Ishikawa (cell line): ENCODE measurements around the gene TTLL10.

ENCODE experiments used
- CEBPB ChIP-seq: IDR thresholded peaks from 2 replicates; pipeline ENCODE4 v1.6.1; 2012
- CREB1 ChIP-seq: IDR thresholded peaks from 2 replicates; pipeline ENCODE4 v1.6.1; 2012; ENCODE audit warnings: low read depth
- EGR1 ChIP-seq: IDR thresholded peaks from 2 replicates; pipeline ENCODE4 v1.6.1; 2012
- EP300 ChIP-seq: IDR thresholded peaks from 2 replicates; pipeline ENCODE4 v1.6.1; 2012; ENCODE audit warnings: borderline replicate concordance
- FOXM1 ChIP-seq: IDR thresholded peaks from 2 replicates; pipeline ENCODE4 v1.6.1; 2012; ENCODE audit warnings: low read depth, borderline replicate concordance
- NFIC ChIP-seq: IDR thresholded peaks from 2 replicates; pipeline ENCODE4 v1.6.1; 2012
- RAD21 ChIP-seq: IDR thresholded peaks from 2 replicates; pipeline ENCODE4 v1.6.1; 2012; ENCODE audit warnings: low read depth
- TAF1 ChIP-seq: IDR thresholded peaks from 2 replicates; pipeline ENCODE4 v1.6.1; 2012; ENCODE audit warnings: low read depth, mild to moderate bottlenecking
- TCF12 ChIP-seq: IDR thresholded peaks from 2 replicates; pipeline ENCODE4 v1.6.1; 2012; ENCODE audit warnings: low read depth
- TEAD4 ChIP-seq: IDR thresholded peaks from 2 replicates; pipeline ENCODE4 v1.6.1; 2012
- YY1 ChIP-seq: IDR thresholded peaks from 2 replicates; pipeline ENCODE4 v1.6.1; 2012; ENCODE audit warnings: low read depth
- ZBTB7A ChIP-seq: IDR thresholded peaks from 2 replicates; pipeline ENCODE4 v1.6.1; 2012; ENCODE audit warnings: low read depth
- TF ChIP-seq, protein P1 (sequence below): IDR thresholded peaks from 2 replicates; pipeline ENCODE4 v1.6.1; 2012; ENCODE audit warnings: low read depth, mild to moderate bottlenecking
- TF ChIP-seq, protein P2 (sequence below): IDR thresholded peaks from 2 replicates; pipeline ENCODE4 v1.6.1; 2012
- TF ChIP-seq, protein P3 (sequence below): IDR thresholded peaks from 2 replicates; pipeline ENCODE4 v1.6.1; 2012

The TTLL10 gene

DNA sequence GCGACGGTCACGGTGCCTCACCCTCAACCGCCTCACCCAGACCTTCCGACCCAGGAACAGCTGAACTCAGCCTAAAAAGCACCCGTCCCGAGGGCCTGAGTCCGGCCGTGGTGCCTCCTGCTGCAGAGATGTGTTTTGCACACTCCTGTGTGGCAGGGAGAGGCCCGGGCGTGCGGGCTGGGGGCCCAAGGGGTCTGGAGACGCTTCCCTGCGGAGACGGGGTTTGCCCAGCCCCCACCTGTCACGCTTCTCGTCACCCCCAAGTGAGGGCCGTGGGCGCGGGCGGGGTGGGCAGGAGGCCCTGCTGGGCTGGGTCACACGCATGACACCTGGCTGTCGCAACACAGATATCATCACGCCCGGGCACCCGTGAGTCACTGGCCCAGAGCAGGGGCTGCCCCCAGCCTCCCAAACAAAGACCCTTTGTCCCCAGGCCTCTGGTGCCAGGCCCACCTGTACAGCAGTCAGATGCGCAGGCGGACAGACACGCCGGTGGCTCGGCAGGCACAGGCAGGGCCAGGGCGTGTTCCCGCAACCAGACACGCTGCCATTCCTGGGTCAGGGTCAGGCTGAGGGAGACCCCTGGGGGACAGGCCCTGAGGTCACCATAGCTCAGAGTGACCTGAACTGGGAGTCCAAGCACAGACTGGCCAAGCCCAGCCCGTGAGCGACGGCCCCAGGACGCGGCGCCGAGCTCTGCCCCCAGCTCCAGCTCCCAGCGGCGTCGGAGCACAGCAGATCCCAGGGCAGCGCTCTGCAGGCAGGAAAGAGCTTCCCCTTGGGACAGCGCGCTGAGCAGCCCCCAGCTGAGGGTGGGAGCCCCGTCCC lies 64.4 kb downstream of the TTLL10 start:
- TF ChIP-seq FOXM1 = no peak
- TF ChIP-seq, protein P1, sequence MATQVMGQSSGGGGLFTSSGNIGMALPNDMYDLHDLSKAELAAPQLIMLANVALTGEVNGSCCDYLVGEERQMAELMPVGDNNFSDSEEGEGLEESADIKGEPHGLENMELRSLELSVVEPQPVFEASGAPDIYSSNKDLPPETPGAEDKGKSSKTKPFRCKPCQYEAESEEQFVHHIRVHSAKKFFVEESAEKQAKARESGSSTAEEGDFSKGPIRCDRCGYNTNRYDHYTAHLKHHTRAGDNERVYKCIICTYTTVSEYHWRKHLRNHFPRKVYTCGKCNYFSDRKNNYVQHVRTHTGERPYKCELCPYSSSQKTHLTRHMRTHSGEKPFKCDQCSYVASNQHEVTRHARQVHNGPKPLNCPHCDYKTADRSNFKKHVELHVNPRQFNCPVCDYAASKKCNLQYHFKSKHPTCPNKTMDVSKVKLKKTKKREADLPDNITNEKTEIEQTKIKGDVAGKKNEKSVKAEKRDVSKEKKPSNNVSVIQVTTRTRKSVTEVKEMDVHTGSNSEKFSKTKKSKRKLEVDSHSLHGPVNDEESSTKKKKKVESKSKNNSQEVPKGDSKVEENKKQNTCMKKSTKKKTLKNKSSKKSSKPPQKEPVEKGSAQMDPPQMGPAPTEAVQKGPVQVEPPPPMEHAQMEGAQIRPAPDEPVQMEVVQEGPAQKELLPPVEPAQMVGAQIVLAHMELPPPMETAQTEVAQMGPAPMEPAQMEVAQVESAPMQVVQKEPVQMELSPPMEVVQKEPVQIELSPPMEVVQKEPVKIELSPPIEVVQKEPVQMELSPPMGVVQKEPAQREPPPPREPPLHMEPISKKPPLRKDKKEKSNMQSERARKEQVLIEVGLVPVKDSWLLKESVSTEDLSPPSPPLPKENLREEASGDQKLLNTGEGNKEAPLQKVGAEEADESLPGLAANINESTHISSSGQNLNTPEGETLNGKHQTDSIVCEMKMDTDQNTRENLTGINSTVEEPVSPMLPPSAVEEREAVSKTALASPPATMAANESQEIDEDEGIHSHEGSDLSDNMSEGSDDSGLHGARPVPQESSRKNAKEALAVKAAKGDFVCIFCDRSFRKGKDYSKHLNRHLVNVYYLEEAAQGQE = no peak
- no peak for TF ChIP-seq EP300
- TF ChIP-seq TEAD4 = no peak
- no peak for TF ChIP-seq RAD21
- TF ChIP-seq TCF12 = no peak
- TF ChIP-seq NFIC = no peak
- no peak for TF ChIP-seq TAF1
- TF ChIP-seq, protein P2, sequence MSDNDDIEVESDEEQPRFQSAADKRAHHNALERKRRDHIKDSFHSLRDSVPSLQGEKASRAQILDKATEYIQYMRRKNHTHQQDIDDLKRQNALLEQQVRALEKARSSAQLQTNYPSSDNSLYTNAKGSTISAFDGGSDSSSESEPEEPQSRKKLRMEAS = no peak
- no peak for TF ChIP-seq CEBPB
- TF ChIP-seq EGR1 = no peak
- no peak; the same call in 1 of the 2 replicates for TF ChIP-seq ZBTB7A
- no peak for TF ChIP-seq YY1
- TF ChIP-seq, protein P3, sequence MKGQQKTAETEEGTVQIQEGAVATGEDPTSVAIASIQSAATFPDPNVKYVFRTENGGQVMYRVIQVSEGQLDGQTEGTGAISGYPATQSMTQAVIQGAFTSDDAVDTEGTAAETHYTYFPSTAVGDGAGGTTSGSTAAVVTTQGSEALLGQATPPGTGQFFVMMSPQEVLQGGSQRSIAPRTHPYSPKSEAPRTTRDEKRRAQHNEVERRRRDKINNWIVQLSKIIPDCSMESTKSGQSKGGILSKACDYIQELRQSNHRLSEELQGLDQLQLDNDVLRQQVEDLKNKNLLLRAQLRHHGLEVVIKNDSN = no peak
- no peak for TF ChIP-seq CREB1

DNA sequence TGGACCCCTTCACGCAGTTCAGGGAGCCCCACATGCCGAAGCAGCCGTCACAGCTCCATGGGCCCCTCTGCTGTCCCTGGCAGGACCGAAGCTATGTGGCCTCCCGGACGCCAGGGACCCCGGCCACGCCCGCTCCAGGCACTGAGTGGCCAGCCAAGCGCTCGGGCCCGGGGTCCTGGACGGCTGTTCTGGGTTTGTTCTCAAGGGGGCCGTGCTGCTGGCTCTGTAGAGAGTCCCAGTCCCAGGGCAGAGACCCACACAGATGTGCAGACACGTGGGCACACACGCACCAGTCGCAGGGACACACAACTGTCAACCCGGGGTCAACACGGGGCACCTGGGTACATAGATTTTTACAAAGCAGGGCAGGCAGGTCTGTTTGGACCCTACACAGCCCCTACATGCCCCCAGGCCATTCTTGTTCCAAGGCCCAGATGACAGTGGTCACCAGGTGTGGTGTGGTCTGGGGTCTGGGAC lies 65.1 kb downstream of the TTLL10 start:
- TF ChIP-seq FOXM1 (no peak), NFIC (no peak), EGR1 (no peak), YY1 (no peak), TEAD4 (no peak), CREB1 (no peak), RAD21 (no peak), EP300 (no peak), ZBTB7A (no peak; the same call in 1 of the 2 replicates), CEBPB (no peak)
- TF ChIP-seq, protein P1 = no peak
- TF ChIP-seq, protein P3 = no peak
- TF ChIP-seq, protein P2 = no peak

GRCh38 chr1:1239227-1239613 lies 65.5 kb downstream of the TTLL10 start:
- TF ChIP-seq YY1 = no peak
- TF ChIP-seq RAD21 = no peak
- TF ChIP-seq, protein P2 = no peak
- TF ChIP-seq, protein P1 = no peak

DNA sequence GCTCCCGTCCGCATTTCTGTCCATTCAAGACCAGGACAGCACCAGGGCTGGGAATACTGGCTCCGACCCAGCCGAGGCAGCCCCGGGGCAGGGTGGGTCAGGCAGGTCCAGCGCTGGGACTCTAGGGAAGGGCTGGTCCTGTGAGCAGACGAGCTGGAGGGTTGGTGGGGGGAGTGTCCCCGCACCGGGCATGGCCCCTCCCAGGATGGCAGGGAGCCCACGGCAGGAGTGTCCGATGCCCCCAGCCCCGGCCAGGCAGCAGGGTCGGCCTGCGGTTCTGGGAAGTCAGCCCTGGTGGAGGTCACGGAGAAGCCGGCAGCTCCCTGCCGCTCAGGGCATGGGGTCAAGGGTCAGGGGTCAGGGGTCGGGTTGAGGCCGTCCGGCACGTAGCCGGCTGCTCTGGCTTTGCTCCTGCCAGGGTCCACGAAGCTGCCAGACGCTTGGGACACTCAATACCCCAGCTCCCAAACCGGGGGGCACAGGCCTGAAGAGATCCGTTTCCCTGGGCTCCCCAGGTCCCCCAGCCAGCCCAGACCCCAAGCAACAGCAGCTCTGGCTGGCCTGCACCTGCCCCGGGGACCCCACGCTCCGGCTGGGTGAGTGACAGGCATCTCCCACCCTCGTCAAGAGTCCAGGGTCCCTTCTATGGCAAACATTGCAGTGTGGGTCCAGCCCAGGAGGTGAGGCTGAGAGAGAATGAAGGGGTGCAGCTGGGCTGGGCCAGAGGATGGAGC lies 66.1 kb downstream of the TTLL10 start:
- no peak for TF ChIP-seq TCF12
- TF ChIP-seq, protein P2 = no peak
- no peak for TF ChIP-seq RAD21
- TF ChIP-seq, protein P3 = no peak
- TF ChIP-seq, protein P1 = no peak
- no peak for TF ChIP-seq ZBTB7A
- TF ChIP-seq TEAD4 = no peak
- no peak for TF ChIP-seq TAF1
- no peak for TF ChIP-seq EGR1
- no peak for TF ChIP-seq FOXM1
- TF ChIP-seq YY1 = no peak
- no peak for TF ChIP-seq CREB1
- TF ChIP-seq EP300 = no peak
- TF ChIP-seq NFIC = no peak
- TF ChIP-seq CEBPB = no peak
